Pulmonary artery endothelial cell (primary cell): ENCODE results near the gene TFCP2L1. TPM values are rescaled to one million over a fixed set of nuclear protein-coding genes. Genes with fewer than 3 reads are reported as not detected.
"Not testable (repeated sequence)": the region's sequence is repeated elsewhere in the genome, so short reads cannot be mapped to it uniquely, and the experiment has no call there.

ENCODE experiments used
- DNase-seq: peaks from one replicate; pipeline ENCODE4 v3.0.0-alpha.2; 2011; ENCODE audit warnings: low read depth, low spot score
- total RNA-seq: library from RNA; depleted of rRNA; stranded (reverse); fragments of >200 nt; gene quantifications from 2 replicates; pipeline ENCODE4 v1.2.3, GENCODE V29; 2014

The TFCP2L1 gene, protein sequence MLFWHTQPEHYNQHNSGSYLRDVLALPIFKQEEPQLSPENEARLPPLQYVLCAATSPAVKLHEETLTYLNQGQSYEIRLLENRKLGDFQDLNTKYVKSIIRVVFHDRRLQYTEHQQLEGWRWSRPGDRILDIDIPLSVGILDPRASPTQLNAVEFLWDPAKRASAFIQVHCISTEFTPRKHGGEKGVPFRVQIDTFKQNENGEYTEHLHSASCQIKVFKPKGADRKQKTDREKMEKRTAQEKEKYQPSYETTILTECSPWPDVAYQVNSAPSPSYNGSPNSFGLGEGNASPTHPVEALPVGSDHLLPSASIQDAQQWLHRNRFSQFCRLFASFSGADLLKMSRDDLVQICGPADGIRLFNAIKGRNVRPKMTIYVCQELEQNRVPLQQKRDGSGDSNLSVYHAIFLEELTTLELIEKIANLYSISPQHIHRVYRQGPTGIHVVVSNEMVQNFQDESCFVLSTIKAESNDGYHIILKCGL
- not detected in 2 replicates for total RNA-seq

DNA sequence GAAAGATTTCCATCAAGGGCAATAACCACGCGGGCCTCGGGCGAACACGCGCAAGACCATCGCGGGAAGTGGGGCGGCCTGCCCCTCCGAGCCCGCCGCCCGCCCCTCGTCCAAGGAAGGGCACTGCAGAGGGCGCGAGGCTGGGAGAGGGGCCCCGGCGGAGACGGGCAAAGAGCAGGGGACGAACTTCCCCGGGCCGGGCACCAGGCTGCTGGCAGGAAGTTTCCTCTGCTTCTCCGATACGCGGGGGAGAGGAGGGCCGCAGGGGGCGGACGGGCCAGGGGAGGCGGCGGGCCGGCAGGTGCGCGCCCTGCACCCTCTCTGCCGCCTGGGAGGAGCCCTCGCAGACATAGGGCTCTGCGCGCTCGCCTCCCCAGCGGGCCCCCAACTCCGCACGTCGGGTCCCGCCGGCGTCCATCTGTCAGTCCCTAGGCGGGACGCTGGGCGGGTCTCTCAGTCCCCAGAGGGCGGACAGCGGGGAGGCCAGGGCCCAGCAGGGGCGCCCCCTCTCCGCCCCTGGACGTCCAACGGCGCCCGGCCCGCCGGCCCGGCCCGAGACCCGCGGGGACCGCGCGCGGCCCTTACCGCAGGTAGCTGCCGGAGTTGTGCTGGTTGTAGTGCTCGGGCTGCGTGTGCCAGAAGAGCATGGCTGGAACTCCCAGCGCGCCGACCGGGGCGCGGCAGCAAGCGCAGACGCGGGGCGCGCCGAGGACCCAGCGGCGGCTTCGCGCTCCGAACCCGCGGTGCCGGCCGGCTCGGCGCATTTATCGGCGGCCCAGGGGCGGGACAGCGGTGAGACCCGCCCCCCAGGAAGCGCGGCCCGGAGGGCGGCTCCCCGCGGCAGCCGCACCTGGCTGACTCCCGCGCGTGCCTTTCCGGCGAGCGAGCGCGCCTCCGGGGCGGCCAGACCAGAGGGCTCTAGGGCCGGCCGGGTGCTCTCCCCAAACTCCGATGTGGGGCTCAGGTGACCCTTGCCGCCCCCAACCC lies at the start of gene TFCP2L1:
TSS of gene TFCP2L1 (minus strand) at position 740 of the 987 bp plus-strand sequence. CDS start at position 647, 93 bp downstream.
- DNase-seq, result no peak

DNA sequence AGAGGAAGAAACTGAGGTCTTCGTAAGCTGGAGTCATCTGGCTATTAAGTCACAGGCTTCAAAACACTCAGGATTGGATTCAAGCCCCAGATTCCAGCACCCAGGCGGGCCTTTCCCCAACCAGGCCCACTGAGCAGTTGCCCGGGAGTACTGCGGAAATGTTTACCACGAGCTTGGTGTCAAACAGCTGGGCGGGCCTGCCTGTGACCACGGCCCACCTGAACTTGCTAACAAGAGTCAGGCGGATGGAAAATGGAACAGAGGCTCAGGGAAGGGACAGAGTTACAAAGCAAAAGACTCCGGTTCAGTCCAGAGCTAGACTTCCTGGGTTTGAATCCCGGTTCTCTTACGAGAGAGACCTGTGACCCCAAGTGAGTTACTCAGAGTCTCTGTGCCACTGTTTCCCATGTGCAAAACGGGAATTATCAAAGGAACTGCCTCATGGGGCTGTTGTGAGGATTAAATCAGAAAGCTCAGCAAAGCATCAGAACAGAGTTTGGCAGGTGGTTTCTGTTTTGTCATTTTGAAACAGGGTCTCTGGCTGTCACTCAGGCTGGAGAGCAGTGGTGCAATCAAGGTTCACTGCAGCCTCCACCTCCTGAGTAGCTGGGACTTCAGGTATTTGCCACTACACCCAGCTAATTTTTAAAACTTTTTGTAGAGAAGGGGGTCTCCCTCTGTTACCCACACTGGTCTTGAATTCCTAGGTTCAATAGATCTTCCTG lies 49.0 kb upstream of the TFCP2L1 start:
- no peak for DNase-seq

DNA sequence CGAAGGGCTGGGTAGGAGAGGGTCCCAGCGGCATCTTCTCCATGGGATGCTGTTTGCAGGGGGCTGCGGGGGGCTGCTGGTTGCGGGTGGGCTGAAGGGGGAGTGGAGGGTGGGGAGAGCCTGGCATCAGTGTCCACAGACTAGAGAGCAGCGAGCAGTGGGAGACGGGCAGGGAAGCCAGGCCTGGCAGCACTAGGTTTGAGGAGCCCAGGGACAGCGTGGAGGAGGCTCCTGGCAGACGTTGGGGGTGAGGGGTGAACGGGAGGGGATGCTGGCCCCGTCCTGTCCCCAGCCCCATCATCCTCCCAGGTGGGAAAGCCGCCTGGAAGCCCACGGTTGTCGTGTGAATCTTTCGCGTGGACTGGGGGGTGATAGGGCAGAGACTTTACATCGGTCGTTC lies 48.2 kb upstream of the TFCP2L1 start:
- DNase-seq, result no peak

DNA sequence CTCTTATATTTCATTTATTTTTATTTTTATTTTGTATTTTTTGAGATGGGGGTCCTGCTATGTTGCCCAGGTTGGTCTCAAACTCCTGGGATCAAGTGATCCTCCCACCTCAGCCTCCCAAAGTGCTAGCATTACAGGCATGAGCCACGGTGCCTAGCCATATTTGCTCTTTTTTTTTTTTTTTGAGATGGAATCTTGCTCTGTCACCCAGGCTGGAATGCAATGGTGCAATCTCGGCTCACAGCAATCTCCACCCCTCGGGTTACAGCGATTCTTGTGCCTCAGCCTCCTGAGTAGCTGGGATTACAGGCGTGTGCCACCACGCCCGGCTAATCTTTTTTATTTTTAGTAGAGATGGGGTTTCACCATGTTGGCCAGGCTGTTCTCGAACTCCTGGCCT lies 46.3 kb upstream of the TFCP2L1 start:
- not testable (repeated sequence) for DNase-seq

DNA sequence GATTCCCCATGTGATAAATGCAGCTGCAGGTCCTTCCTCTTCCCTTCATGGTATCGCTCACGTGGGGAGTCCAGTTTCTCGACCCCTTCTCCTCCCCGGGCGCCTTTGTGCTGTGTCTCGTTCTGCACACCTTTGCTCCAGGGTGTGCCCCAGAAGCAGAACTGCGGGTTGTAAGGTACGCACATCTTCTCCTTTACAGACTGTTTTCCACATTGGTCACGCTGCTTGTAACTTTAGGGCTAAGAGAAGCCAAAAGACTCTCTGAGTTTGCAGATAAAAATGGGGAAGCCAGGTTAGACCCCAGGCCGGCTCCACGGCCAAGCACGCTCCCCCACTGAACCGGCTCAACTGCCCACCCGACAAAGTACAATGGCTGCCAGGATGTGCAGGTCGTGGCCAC lies 45.9 kb upstream of the TFCP2L1 start:
- no peak for DNase-seq

DNA sequence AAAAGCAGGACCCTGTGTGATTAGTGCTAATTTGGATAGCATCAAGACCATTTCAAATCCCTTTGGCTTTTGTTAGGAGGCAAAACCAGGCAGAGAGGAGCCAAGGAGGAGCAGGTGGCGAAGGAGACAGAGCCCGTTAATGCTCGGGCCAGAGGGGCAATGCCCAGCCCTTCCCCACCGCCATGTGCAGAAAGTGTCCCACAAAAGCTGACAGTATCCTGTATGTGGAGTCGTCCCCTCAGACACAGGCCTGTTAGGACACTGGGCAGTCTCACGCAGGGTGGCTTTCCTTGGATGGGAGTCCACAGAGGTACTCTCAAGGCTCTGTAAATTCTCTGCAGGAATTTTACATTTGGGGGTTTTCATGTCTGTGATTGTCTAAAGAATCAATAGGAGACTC lies 44.8 kb upstream of the TFCP2L1 start:
- no peak for DNase-seq

DNA sequence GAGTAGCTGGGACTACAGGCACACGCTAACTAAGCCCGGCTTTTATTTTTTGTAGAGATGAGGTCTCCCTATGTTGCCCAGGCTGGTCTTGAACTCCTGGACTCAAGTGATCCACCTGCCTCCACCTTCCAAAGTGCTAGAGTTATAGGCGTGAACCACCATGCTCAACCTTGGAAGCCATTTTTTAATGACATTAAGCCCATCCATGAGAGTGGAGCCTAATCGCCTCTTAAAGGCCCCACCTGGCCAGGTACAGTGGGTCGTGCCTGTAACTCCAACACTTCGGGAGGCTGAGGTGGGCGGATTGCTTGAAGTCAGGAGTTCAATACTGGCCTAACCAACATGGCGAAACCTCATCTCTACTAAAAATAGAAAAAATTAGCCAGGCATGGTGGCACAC lies 41.6 kb upstream of the TFCP2L1 start:
- DNase-seq, result no peak

DNA sequence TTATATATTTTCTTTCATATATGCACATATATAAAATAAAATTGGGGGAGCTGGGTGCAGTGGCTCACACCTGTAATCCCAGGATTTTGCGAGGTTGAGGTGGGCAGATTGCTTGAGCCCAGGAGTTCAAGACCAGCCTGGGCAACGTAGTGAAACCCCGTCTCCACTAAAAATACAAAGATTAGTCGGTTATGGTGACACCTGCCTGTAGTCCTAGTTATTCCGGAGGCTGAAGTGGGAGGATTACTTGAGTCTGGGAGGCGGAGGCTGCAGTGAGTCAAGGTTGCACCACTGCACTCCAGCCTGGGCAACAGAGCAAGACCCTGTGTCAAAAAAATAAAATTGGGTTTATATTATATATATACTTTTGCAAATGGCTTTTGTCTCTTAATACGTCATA lies 39.6 kb upstream of the TFCP2L1 start:
- DNase-seq, result no peak

DNA sequence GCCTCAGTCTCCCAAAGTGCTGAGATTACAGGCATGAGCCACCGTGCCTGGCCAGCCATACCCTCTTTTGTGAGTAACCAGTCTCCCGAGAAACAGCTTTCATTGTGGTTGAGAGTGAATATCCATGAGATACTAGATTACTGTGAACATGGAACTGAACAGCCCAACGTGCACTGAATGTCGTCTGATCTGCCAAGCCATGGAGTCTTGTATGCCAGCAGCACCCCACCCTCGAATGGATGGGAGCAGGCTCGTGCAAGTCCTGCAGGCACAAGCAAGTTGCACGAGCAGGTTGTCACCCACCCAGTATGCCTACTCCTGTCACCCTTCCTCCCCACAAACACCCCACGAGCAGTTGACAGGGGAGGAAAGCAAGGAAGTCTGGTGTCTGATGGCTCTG lies 36.5 kb upstream of the TFCP2L1 start:
- no peak for DNase-seq

DNA sequence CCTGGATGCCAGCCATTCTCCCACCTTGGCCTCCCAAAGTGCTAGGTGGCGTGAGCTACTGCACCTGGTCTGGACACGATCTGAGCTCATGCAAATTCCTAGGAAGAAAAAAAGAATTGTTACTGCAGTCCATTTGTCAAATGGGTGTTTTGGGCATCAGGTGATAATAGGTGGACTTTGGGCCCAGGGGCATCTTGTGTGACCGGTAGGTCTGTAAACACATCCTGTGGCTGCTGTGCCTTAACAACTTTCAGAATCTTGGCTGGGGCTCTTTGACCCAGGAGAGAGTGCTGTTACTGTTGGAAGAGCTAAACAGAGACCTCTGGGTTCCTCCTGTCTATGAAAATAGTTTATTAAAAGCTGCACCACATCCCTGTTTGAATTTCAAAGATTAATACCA lies 34.9 kb upstream of the TFCP2L1 start:
- DNase-seq, result no peak

DNA sequence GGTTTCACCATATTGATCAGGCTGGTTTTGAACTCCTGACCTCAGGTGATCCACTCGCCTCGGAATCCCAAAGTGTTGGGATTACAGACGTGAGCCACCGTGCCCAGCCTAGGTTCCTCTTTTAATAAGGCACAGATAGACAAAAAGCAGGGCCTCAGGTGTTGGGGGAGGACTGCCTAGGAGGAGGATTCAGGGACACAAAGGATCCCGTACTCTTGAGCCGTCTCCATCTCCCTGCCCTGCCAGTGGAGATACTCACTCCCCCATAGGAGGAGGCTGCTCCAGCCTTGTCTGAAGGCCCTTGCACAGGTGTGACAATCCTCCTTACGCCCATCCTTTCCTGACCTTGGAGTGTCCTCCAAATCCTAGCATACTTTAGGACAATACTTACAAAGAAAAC lies 32.0 kb upstream of the TFCP2L1 start:
- no peak for DNase-seq

DNA sequence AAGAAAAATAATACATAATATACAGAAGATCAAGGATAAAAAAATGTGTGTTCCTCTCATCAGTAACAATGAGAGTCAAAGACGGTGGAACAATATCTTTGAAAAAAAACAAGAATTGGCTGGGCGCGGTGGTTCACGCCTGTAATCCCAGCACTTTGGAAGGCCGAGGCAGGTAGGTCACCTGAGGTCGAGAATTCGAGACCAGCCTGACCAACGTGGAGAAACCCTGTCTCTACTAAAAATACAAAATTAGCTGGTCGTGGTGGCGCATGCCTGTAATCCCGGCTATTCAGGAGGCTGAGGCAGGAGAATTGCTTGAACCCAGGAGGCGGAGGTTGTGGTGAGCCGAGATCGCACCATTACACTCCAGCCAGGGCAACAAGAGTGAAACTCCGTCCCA lies 28.7 kb upstream of the TFCP2L1 start:
- DNase-seq, result not testable (repeated sequence)

DNA sequence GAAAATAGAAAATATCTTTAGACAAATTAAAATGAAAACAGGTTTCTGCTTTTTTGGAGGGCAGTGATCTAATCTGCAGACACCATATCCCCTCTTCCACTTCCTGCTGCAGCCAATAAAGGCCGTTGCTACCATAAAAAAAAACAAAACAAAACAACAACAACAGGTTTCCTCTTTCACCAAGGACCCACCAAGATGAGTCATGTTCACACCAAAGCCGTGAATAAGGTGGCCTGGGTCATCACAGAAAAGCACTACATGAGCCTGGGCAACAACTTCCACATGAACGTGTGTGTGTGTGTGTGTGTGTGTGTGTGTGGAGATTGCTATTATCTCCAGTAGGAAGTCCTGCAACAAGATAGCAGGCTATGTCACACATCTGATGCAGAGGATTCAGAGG lies 24.8 kb upstream of the TFCP2L1 start:
- peak; percentile 17 for DNase-seq

DNA sequence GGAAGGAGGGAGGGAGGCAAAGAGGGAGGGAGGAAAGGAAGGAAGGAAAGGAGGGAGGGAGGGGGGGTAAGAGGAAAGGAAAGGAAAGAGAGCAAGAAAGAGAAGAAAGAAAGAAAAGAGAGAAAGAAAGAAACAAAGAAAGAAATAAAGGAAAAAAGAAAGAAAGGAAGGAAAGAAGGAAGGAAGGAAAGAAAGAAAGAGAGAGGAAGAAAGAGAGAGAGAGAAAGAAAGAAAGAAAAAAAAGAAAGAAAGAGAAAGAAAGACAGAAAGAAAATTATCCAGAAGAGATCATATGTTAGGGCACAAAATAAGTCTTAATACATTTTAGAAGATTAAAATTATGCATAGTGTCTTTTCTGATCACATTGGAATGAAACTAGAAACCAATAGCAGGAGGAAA lies 24.3 kb upstream of the TFCP2L1 start:
- DNase-seq, result no peak

DNA sequence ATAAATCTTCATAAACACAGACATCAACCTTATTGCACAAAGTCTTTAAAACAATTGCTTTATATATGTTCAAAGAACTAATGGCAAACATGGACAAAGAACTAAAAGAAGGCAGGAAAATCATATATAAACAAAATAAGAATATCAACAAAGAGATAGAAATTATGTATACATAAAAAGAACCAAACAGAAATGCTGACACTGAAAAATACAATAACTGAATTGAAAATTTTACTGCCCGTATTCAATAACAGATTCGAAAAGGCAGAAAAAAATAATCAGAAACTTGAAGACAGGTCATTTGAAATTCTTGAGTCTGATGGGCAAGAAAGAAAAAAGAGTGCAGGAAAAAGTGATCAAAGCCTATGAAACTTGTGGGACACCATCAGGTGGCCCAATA lies 22.0 kb upstream of the TFCP2L1 start:
- no peak for DNase-seq

DNA sequence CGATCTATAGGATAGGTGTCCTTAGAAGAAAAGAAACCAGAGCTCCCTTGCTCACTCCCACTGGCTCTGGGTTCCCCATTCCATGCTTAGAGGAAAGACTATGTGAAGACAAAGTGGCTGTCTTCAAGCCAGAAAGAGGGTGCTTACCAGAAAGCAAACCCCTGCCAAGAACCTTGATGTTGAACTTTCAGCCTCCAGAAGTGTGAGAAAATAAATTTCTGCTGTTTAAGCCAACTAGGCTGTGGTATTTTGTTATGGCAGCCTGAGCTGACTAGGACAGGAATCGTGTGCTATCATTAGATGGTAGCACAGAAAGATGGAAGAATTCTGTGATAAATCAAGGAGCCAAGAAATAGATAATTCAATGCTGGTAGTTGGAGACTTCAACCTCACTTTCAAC lies 19.9 kb upstream of the TFCP2L1 start:
- no peak for DNase-seq

DNA sequence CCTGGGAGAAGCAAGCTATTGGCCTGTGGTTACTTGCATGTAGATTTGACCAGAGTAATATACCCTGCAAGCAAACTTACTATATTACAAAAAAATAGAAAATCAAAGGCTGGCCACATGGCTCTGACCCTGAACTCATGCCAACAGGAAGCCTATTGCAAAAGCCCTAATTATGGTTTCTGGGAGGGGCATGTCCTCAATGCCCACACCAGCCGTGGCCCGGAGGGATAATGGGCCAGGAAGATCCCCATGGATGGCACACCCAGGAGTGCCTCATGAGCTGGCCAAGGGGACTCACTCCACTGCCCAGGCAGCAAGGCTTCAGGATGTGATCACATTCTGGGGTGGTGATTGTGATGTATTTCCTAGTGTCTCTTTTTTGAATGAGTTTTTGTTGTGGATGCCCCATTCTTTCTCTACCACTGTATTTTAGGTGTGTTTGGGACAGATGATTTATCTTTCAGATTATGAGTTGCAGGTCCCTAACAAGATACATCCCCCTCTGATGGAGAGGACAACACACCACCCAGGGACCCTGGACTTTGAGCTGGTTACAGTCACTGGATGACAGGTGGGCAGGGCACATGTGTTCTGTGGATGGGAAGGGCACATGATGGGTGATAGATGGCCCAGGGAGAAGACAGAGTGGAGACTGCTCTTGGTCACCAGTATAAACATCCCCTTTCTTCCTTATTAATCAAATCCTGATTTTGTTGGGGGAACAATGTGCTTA lies 18.7 kb upstream of the TFCP2L1 start:
- DNase-seq, result no peak

DNA sequence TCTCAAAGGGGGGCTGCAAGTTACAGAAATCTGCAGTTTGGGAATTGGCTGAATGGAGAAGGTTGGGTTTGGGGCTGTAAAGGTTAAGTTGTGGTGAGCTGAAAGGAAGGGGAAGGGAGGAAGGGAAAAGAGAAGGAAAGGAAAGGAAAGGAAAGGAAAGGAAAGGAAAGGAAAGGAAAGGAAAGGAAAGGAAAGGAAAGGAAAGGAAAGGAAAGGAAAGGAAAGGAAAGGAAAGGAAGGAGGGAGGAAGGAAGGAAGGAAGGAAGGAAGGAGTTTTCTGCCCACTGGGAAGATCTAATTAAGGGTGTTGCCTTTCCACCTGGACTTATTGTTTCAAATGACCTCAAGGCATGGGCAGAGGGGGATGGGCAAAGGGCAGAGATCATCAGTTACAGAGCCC lies 16.2 kb upstream of the TFCP2L1 start:
- not testable (repeated sequence) for DNase-seq

DNA sequence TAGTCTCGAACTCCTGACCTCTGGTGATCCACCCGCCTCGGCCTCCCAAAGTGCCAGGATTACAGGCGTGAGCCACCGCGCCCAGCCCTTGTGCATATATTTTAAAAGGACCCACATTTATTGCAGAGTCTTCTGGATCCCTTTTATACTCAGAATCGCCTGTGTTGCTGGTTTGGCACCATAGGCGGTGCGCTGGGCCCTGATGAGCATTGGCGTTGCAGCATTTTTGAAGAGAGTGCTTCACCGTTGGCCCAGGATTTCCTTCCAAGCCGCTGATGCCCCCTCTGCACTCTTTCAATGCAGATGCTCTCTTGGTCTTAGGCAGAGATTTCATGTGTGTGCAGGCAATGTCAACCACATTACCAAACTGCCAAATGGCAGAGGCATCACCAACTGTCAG lies 13.5 kb upstream of the TFCP2L1 start:
- no peak for DNase-seq

DNA sequence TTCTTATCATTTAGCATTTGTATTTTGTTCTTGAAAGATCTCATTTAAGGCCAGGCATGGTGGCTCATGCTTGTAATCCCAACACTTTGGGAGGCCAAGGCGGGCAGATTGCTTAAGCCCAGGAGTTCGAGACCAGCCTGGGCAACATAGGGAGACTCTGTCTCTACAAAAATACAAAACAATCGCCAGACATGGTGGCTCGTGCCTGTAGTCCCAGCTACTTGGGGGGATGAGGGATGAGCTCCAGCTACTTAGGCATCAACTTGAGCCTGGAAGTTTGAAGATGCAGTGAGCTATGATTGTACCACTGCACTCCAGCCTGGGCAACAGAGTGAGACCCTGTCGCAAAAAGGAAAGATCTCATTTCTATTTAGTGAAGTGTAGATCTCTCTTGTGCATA lies 12.9 kb upstream of the TFCP2L1 start:
- not testable (repeated sequence) for DNase-seq
